Measurements from ENCODE around the gene PPP1CA.
"Not testable (repeated sequence)": the region's sequence is repeated elsewhere in the genome, so short reads cannot be mapped to it uniquely, and the experiment has no call there.

PPP1CA gene

GRCh38 chr11:67434395-67434881, 32.8 kb upstream of the PPP1CA start:
- DNase-seq (ENCODE audit: low read depth), result no peak

- DNase-seq (ENCODE audit: low read depth), result no peak
Measured at GRCh38 chr11:67433536-67434394, 32.1 kb upstream of the PPP1CA start.

- DNase-seq (ENCODE audit: low read depth), result no peak
Measured at GRCh38 chr11:67432655-67433349, 31.1 kb upstream of the PPP1CA start.

- no peak for DNase-seq (ENCODE audit: low read depth)
Measured at GRCh38 chr11:67431346-67432249, 29.9 kb upstream of the PPP1CA start.

- no peak for DNase-seq (ENCODE audit: low read depth)
Measured at GRCh38 chr11:67429722-67430121, 28.1 kb upstream of the PPP1CA start.

GRCh38 chr11:67429038-67429668, 27.5 kb upstream of the PPP1CA start:
- DNase-seq (ENCODE audit: low read depth), result no peak

- DNase-seq (ENCODE audit: low read depth), result peak; percentile 85
Measured at GRCh38 chr11:67428052-67429001, 26.7 kb upstream of the PPP1CA start, which contains the start of gene RPS6KB2. TSS of gene RPS6KB2 (plus strand) at chr11:67428494. CDS start at chr11:67428546, 52 bp downstream.

GRCh38 chr11:67427364-67427859, 25.8 kb upstream of the PPP1CA start:
- DNase-seq (ENCODE audit: low read depth), result not testable (repeated sequence)

GRCh38 chr11:67423891-67424613, 22.4 kb upstream of the PPP1CA start:
- no peak for DNase-seq (ENCODE audit: low read depth)

- DNase-seq (ENCODE audit: low read depth), result no peak
Measured at GRCh38 chr11:67423466-67423865, 21.8 kb upstream of the PPP1CA start.

GRCh38 chr11:67422891-67423290, 21.2 kb upstream of the PPP1CA start:
- DNase-seq (ENCODE audit: low read depth), result no peak

GRCh38 chr11:67421430-67422031, 19.9 kb upstream of the PPP1CA start:
- no peak for DNase-seq (ENCODE audit: low read depth)

GRCh38 chr11:67420646-67421429, 19.2 kb upstream of the PPP1CA start:
- DNase-seq (ENCODE audit: low read depth), result no peak

- DNase-seq (ENCODE audit: low read depth), result no peak
Measured at GRCh38 chr11:67420147-67420645, 18.5 kb upstream of the PPP1CA start.

GRCh38 chr11:67419325-67420049, 17.8 kb upstream of the PPP1CA start:
- no peak for DNase-seq (ENCODE audit: low read depth)

- DNase-seq (ENCODE audit: low read depth), result no peak
Measured at GRCh38 chr11:67418476-67419281, 17.0 kb upstream of the PPP1CA start.
